H9 (cell line): ENCODE measurements around the gene OMP. TPM values are rescaled to one million over a fixed set of nuclear protein-coding genes. Genes with fewer than 3 reads are reported as not detected.

ENCODE experiments used
- DNase-seq: peaks from one replicate; pipeline ENCODE4 v3.0.0-alpha.2; 2017
- H2AFZ ChIP-seq: one replicate; pipeline ENCODE4 v1.6.1; 2013; ENCODE audit warnings: mild to moderate bottlenecking, low read length, control low read depth, moderate library complexity
- H2AK5ac ChIP-seq: 2 replicates; pipeline ENCODE4 v1.6.1; 2013; ENCODE audit warnings: low read length, control low read depth, mixed read lengths; ENCODE audit not compliant: insufficient read length
- H2BK120ac ChIP-seq: one replicate; pipeline ENCODE4 v1.6.1; 2013; ENCODE audit warnings: low read depth, mild to moderate bottlenecking, low read length, control low read depth, inconsistent platforms; ENCODE audit not compliant: poor library complexity, severe bottlenecking
- H2BK12ac ChIP-seq: 2 replicates; pipeline ENCODE4 v1.6.1; 2013; ENCODE audit warnings: low read length, control low read depth, mixed read lengths, low read depth; ENCODE audit not compliant: insufficient read length
- H2BK15ac ChIP-seq: 2 replicates; pipeline ENCODE4 v1.6.1; 2013; ENCODE audit warnings: low read depth, low read length, control low read depth
- H2BK20ac ChIP-seq: one replicate; pipeline ENCODE4 v1.6.1; 2013; ENCODE audit warnings: low read depth, mild to moderate bottlenecking, low read length, control low read depth, inconsistent platforms; ENCODE audit not compliant: poor library complexity, severe bottlenecking
- H2BK5ac ChIP-seq: 2 replicates; pipeline ENCODE4 v1.6.1; 2013; ENCODE audit warnings: low read length, control low read depth, mixed read lengths; ENCODE audit not compliant: insufficient read length
- H3K14ac ChIP-seq: 2 replicates; pipeline ENCODE4 v1.6.1; 2013; ENCODE audit warnings: low read length, control low read depth; ENCODE audit not compliant: insufficient read depth
- H3K18ac ChIP-seq: 2 replicates; pipeline ENCODE4 v1.6.1; 2013; ENCODE audit warnings: low read depth, mild to moderate bottlenecking, mixed read lengths, low read length, control low read depth; ENCODE audit not compliant: insufficient read length
- H3K23ac ChIP-seq: 2 replicates; pipeline ENCODE4 v1.6.1; 2013; ENCODE audit warnings: low read length, control low read depth, mixed read lengths, low read depth; ENCODE audit not compliant: insufficient read length
- H3K23me2 ChIP-seq: 2 replicates; pipeline ENCODE4 v1.6.1; 2013; ENCODE audit warnings: low read depth, mild to moderate bottlenecking, mixed read lengths, low read length, control low read depth; ENCODE audit not compliant: insufficient read length, poor library complexity, severe bottlenecking
- H3K27ac ChIP-seq: 2 replicates; pipeline ENCODE4 v1.5.1; 2013; ENCODE audit warnings: low read length, control low read depth, mixed read lengths, low read depth; ENCODE audit not compliant: insufficient read length
- H3K27me3 ChIP-seq: 2 replicates; pipeline ENCODE4 v1.6.1; 2013; ENCODE audit warnings: low read length, control low read depth, inconsistent platforms; ENCODE audit not compliant: insufficient read depth
- H3K4ac ChIP-seq: 2 replicates; pipeline ENCODE4 v1.6.1; 2013; ENCODE audit warnings: low read depth, mild to moderate bottlenecking, control low read depth, inconsistent platforms, low read length, moderate library complexity
- H3K4me1 ChIP-seq: 2 replicates; pipeline ENCODE4 v1.6.1; 2013; ENCODE audit warnings: low read length, control low read depth, inconsistent platforms; ENCODE audit not compliant: insufficient read depth
- H3K4me2 ChIP-seq: 2 replicates; pipeline ENCODE4 v1.6.1; 2013; ENCODE audit warnings: low read length, control low read depth, mixed read lengths; ENCODE audit not compliant: insufficient read length, insufficient read depth
- H3K56ac ChIP-seq: 2 replicates; pipeline ENCODE4 v1.6.1; 2013; ENCODE audit warnings: low read depth, mild to moderate bottlenecking, mixed read lengths, low read length, control low read depth; ENCODE audit not compliant: insufficient read length
- H3K79me1 ChIP-seq: 2 replicates; pipeline ENCODE4 v1.6.1; 2013; ENCODE audit warnings: low read depth, mild to moderate bottlenecking, moderate library complexity, low read length, control low read depth, inconsistent platforms; ENCODE audit not compliant: insufficient read depth, poor library complexity, severe bottlenecking
- H3K79me2 ChIP-seq: 2 replicates; pipeline ENCODE4 v1.6.1; 2013; ENCODE audit warnings: low read length, control low read depth, inconsistent platforms; ENCODE audit not compliant: insufficient read depth
- H3K9ac ChIP-seq: 2 replicates; pipeline ENCODE4 v1.6.1; 2013; ENCODE audit warnings: low read length, control low read depth, mixed read lengths; ENCODE audit not compliant: insufficient read length; ENCODE audit errors: extremely low read depth
- H3K9me3 ChIP-seq: one replicate; pipeline ENCODE4 v1.6.1; 2013; ENCODE audit warnings: low read depth, low read length, inconsistent platforms; ENCODE audit not compliant: control insufficient read depth
- H3T11ph ChIP-seq: one replicate; pipeline ENCODE4 v1.6.1; 2013; ENCODE audit warnings: mild to moderate bottlenecking, low read length, control low read depth, inconsistent platforms
- H4K20me1 ChIP-seq: one replicate; pipeline ENCODE4 v1.6.1; 2013; ENCODE audit not compliant: control insufficient read depth, insufficient read length, insufficient read depth
- H4K5ac ChIP-seq: 2 replicates; pipeline ENCODE4 v1.6.1; 2013; ENCODE audit warnings: low read depth, mild to moderate bottlenecking, mixed read lengths, low read length, control low read depth; ENCODE audit not compliant: insufficient read length
- H4K8ac ChIP-seq: replicated peaks from 2 replicates; pipeline ENCODE4 v1.6.1; 2013; ENCODE audit warnings: low read length, control low read depth, mixed read lengths, low read depth; ENCODE audit not compliant: insufficient read length
- H4K91ac ChIP-seq: 2 replicates; pipeline ENCODE4 v1.6.1; 2013; ENCODE audit warnings: low read depth, mild to moderate bottlenecking, moderate library complexity, mixed read lengths, low read length, control low read depth; ENCODE audit not compliant: insufficient read length
- H3K27ac Mint-ChIP-seq, 3 experiments: 2 replicates in 2 of 3; 3 replicates in 1 of 3; pipeline ENCODE4 v1.8.0; 2020 to 2021; ENCODE audit warnings: mixed read lengths in 3 of 3, mild to moderate bottlenecking in 1 of 3, moderate library complexity in 1 of 3
- H3K27me3 Mint-ChIP-seq: 2 replicates; pipeline ENCODE4 v1.8.0; 2021; ENCODE audit warnings: low read depth, mild to moderate bottlenecking, moderate library complexity, mixed read lengths
- H3K36me3 Mint-ChIP-seq, 3 experiments: 2 replicates in 2 of 3; 3 replicates in 1 of 3; pipeline ENCODE4 v1.8.0; 2020 to 2021; ENCODE audit warnings: low read depth in 3 of 3, mixed read lengths in 3 of 3; ENCODE audit not compliant: insufficient read depth in 1 of 3
- H3K4me1 Mint-ChIP-seq, 2 experiments: 2 replicates each; pipeline ENCODE4 v1.8.0; 2020; ENCODE audit warnings: mixed read lengths in 2 of 2
- H3K4me3 Mint-ChIP-seq, 2 experiments: 2 replicates in 1 of 2; 3 replicates in 1 of 2; pipeline ENCODE4 v1.8.0; 2020 to 2021; ENCODE audit warnings: mild to moderate bottlenecking in 2 of 2, mixed read lengths in 2 of 2, moderate library complexity in 1 of 2
- H3K9me3 Mint-ChIP-seq, 2 experiments: 2 replicates in 1 of 2; 3 replicates in 1 of 2; pipeline ENCODE4 v1.8.0; 2020; ENCODE audit warnings: mild to moderate bottlenecking in 2 of 2, mixed read lengths in 2 of 2, moderate library complexity in 1 of 2
- CTCF ChIP-seq: fragments of 200-600 bp; sonication (generic); conservative IDR thresholded peaks from 3 replicates; pipeline ENCODE4 v1.8.0; 2021; ENCODE audit warnings: antibody characterized with exemption, mild to moderate bottlenecking
- WGBS: extraction: QIAGEN DNeasy Blood & Tissue Kit; methylation state at CpG from one replicate; pipeline ENCODE4 v1.1.7; 2013; ENCODE audit warnings: missing lambda C conversion rate, low lambda C conversion rate, mixed read lengths; ENCODE audit not compliant: insufficient read length; ENCODE audit errors: extremely low coverage; 5-methylcytosine and 5-hydroxymethylcytosine counted together
- total RNA-seq: library from RNA; stranded (reverse); gene quantifications from 2 replicates; pipeline ENCODE4 v1.2.1, GENCODE V29; 2021

Gene OMP
- total RNA-seq, 1 experiment from 2014 or later = not detected

- no peak overlapping the region for H3K4me2 ChIP-seq
- no peak overlapping the region for H3K56ac ChIP-seq
- no peak overlapping the region for H3K27ac ChIP-seq
- Mint-ChIP-seq H3K36me3 (no peaks in the 10 kb centered on the region), H3K27ac (no peak overlapping the region), H3K9me3 (no peaks in the 10 kb centered on the region), H3K4me1 (peaks cover 12 to 19% of the 10 kb centered on the region in 2 experiments), H3K4me3 (no peak overlapping the region), H3K27me3 (peaks cover 2% of the 10 kb centered on the region)
- H3K23me2 ChIP-seq = no peaks in the 10 kb centered on the region
- no peak overlapping the region for H3K18ac ChIP-seq
- no peak overlapping the region for H3K14ac ChIP-seq
- H3K9me3 ChIP-seq = no peaks in the 10 kb centered on the region
- H2BK5ac ChIP-seq = no peak overlapping the region
- H3K79me1 ChIP-seq = no peaks in the 10 kb centered on the region
- no peaks in the 10 kb centered on the region for H3K79me2 ChIP-seq
- H3K4ac ChIP-seq = no peak overlapping the region
- H4K20me1 ChIP-seq = peaks cover 2% of the 10 kb centered on the region
- H2BK20ac ChIP-seq = no peak overlapping the region
- no peak overlapping the region for H4K8ac ChIP-seq
- H3K23ac ChIP-seq = no peak overlapping the region
- no peaks in the 10 kb centered on the region; the same call in 1 of the 2 replicates for H3K4me1 ChIP-seq
- no peak overlapping the region for H2BK15ac ChIP-seq
- no peak overlapping the region for H2BK120ac ChIP-seq
- no peak overlapping the region for H3K9ac ChIP-seq
- no peak overlapping the region for H2AFZ ChIP-seq
- no CpG with 5 or more reads among the region's 4 CpGs for WGBS
- no peak overlapping the region for H4K5ac ChIP-seq
- no peak for TF ChIP-seq CTCF
- H2BK12ac ChIP-seq = no peak overlapping the region
- no peaks in the 10 kb centered on the region for H3K27me3 ChIP-seq
- H3T11ph ChIP-seq = no peak overlapping the region
- H2AK5ac ChIP-seq = no peak overlapping the region
- DNase-seq = no peak
- H4K91ac ChIP-seq = no peak overlapping the region
These were observed 38.4 kb downstream of the OMP start for GRCh38 chr11:77141034-77141433.
